PFSK-1 (cell line): ENCODE measurements around the gene SSPN.

Experiments used
- SIN3A ChIP-seq: IDR thresholded peaks from 2 replicates; pipeline ENCODE4 v1.6.1; 2012; ENCODE audit warnings: mild to moderate bottlenecking, low read length, moderate library complexity, borderline replicate concordance; ENCODE audit not compliant: insufficient read depth
- TF ChIP-seq, protein P1 (sequence below), 2 experiments: IDR thresholded peaks; 2 replicates each; pipeline versions ENCODE4 v1.6.1 to v1.8.0; 2011 to 2012; ENCODE audit warnings: low read depth in 2 of 2, low read length in 2 of 2, control low read depth in 1 of 2, inconsistent platforms in 1 of 2, mild to moderate bottlenecking in 1 of 2, moderate library complexity in 1 of 2; ENCODE audit not compliant: insufficient read depth in 1 of 2

DNA sequence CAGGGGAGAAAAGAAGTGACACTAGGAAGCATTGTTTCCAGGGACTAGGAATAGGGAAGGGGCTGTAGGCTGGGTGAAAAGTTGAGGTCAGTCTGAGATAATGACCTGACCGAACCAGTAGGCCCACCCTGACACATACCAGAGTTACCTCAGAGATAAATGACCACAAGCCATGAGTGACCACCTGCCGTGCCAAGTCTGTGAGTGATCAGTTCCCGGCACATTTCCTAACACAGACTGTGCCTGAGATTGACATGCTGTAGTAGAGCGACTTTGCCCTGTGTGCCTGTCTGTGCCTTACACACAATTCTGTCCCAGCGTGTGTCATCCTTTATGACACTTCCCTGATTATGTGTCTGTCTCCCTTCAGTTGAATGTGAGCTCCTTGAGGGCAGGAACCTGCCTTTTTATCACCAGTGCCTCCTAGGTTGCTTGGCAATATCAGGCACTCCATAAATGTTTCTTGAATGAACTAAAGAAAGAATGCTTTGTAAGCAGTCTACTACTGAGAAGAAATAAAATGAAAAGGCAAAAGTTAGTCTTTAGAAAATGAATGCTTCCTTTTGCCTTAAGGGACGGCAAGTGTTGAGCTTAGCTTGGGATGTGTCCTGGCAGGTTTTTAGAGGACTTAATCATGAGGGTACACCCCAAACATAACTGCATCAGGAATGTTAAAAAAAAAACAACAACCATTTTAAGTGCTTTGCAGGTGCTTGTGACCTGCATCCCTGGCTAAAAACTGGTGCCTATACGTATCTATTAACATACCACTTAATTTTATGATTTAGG, 9.6 kb upstream of the SSPN start:
- TF ChIP-seq SIN3A = no peak
- TF ChIP-seq, protein P1, sequence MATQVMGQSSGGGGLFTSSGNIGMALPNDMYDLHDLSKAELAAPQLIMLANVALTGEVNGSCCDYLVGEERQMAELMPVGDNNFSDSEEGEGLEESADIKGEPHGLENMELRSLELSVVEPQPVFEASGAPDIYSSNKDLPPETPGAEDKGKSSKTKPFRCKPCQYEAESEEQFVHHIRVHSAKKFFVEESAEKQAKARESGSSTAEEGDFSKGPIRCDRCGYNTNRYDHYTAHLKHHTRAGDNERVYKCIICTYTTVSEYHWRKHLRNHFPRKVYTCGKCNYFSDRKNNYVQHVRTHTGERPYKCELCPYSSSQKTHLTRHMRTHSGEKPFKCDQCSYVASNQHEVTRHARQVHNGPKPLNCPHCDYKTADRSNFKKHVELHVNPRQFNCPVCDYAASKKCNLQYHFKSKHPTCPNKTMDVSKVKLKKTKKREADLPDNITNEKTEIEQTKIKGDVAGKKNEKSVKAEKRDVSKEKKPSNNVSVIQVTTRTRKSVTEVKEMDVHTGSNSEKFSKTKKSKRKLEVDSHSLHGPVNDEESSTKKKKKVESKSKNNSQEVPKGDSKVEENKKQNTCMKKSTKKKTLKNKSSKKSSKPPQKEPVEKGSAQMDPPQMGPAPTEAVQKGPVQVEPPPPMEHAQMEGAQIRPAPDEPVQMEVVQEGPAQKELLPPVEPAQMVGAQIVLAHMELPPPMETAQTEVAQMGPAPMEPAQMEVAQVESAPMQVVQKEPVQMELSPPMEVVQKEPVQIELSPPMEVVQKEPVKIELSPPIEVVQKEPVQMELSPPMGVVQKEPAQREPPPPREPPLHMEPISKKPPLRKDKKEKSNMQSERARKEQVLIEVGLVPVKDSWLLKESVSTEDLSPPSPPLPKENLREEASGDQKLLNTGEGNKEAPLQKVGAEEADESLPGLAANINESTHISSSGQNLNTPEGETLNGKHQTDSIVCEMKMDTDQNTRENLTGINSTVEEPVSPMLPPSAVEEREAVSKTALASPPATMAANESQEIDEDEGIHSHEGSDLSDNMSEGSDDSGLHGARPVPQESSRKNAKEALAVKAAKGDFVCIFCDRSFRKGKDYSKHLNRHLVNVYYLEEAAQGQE (IDR thresholded peaks at IDR 0.05; ENCODE audit: insufficient read depth in 1 of 2, low read depth in 2 of 2, low read length in 2 of 2) = no peak
